ENCODE data around the gene ADAMTS19.
"Not testable (repeated sequence)": the region's sequence is repeated elsewhere in the genome, so short reads cannot be mapped to it uniquely, and the experiment has no call there.

The ADAMTS19 gene

GRCh38 chr5:129609710-129610109, 149.6 kb downstream of the ADAMTS19 start:
- no peak for DNase-seq

GRCh38 chr5:129616517-129616916, 156.4 kb downstream of the ADAMTS19 start:
- no peak for DNase-seq

GRCh38 chr5:129617206-129617605, 157.1 kb downstream of the ADAMTS19 start:
- DNase-seq = no peak

- no peak for DNase-seq
Observed at GRCh38 chr5:129619782-129620181, 159.7 kb downstream of the ADAMTS19 start.

GRCh38 chr5:129622531-129622930, 162.4 kb downstream of the ADAMTS19 start:
- DNase-seq = no peak

GRCh38 chr5:129629575-129629974, 169.5 kb downstream of the ADAMTS19 start:
- no peak for DNase-seq

GRCh38 chr5:129630101-129630500, 170.0 kb downstream of the ADAMTS19 start:
- no peak for DNase-seq

- DNase-seq = no peak
Observed at GRCh38 chr5:129631961-129632360, 171.9 kb downstream of the ADAMTS19 start.

GRCh38 chr5:129637501-129637900, 177.4 kb downstream of the ADAMTS19 start:
- not testable (repeated sequence) for DNase-seq

- no peak for DNase-seq
Observed at GRCh38 chr5:129639331-129639730, 179.2 kb downstream of the ADAMTS19 start.

GRCh38 chr5:129652349-129653056, 192.4 kb downstream of the ADAMTS19 start:
- DNase-seq = no peak

GRCh38 chr5:129653057-129653375, 192.9 kb downstream of the ADAMTS19 start:
- DNase-seq = no peak

- no peak for DNase-seq
Observed at GRCh38 chr5:129653442-129653841, 193.3 kb downstream of the ADAMTS19 start.

GRCh38 chr5:129656952-129657351, 196.9 kb downstream of the ADAMTS19 start:
- DNase-seq = no peak

GRCh38 chr5:129658801-129659200, 198.7 kb downstream of the ADAMTS19 start:
- DNase-seq = no peak

- DNase-seq = no peak
Observed at GRCh38 chr5:129661366-129662035, 201.4 kb downstream of the ADAMTS19 start.

- peak in 1 of 2 donors; percentile 35 for DNase-seq
Observed at GRCh38 chr5:129664336-129664937, 204.3 kb downstream of the ADAMTS19 start.

- no peak for DNase-seq
Observed at GRCh38 chr5:129670957-129671500, 210.9 kb downstream of the ADAMTS19 start.

GRCh38 chr5:129672006-129672405, 211.9 kb downstream of the ADAMTS19 start:
- no peak for DNase-seq

- DNase-seq = no peak
Observed at GRCh38 chr5:129679671-129680070, 219.6 kb downstream of the ADAMTS19 start.

GRCh38 chr5:129687941-129688340, 227.8 kb downstream of the ADAMTS19 start:
- no peak for DNase-seq

GRCh38 chr5:129689045-129689444, 228.9 kb downstream of the ADAMTS19 start:
- no peak for DNase-seq

GRCh38 chr5:129691220-129691619, 231.1 kb downstream of the ADAMTS19 start:
- no peak for DNase-seq

- no peak for DNase-seq
Observed at GRCh38 chr5:129696636-129697035, 236.5 kb downstream of the ADAMTS19 start.
